Thoracic aorta (tissue), 2 donors: ENCODE measurements around the gene INPP4B. TPM values are rescaled to one million over a fixed set of nuclear protein-coding genes. Genes with fewer than 3 reads are reported as not detected.

Source experiments
- ATAC-seq: fragments of 150-250 bp; one replicate; pipeline ENCODE4 v1.8.0; 2017; ENCODE audit warnings: low read depth; ENCODE audit not compliant: insufficient number of reproducible peaks, low FRiP score
- DNase-seq: peaks from one replicate; pipeline ENCODE4 v3.0.0-alpha.2; 2020; ENCODE audit warnings: low spot score
- H3K27ac ChIP-seq, 2 donors: fragments of 200-600 bp; sonication (generic); 1 replicate in 1 of 2; 2 replicates in 1 of 2; pipeline ENCODE4 v1.5.1; 2016; ENCODE audit warnings: mild to moderate bottlenecking in 2 of 2, moderate library complexity in 2 of 2
- H3K27me3 ChIP-seq: fragments of 200-600 bp; sonication (generic); replicated peaks from 2 replicates; pipeline ENCODE4 v1.6.0; 2016; ENCODE audit warnings: mild to moderate bottlenecking; ENCODE audit not compliant: insufficient read depth
- H3K36me3 ChIP-seq: fragments of 200-600 bp; sonication (generic); one replicate; pipeline ENCODE4 v1.5.1; 2016
- H3K4me1 ChIP-seq, 2 donors: fragments of 200-600 bp; sonication (generic); 1 replicate in 1 of 2; 2 replicates in 1 of 2; pipeline versions ENCODE4 v1.5.1 to v1.6.0; 2016; ENCODE audit warnings: low read depth in 2 of 2, mild to moderate bottlenecking in 1 of 2; ENCODE audit not compliant: control insufficient read depth in 1 of 2
- H3K4me3 ChIP-seq: fragments of 200-600 bp; sonication (generic); 2 replicates; pipeline ENCODE4 v1.5.1; 2016; ENCODE audit warnings: mild to moderate bottlenecking
- H3K9me3 ChIP-seq: fragments of 200-600 bp; sonication (generic); 2 replicates; pipeline ENCODE4 v1.5.1; 2016
- total RNA-seq, 2 donors: library from RNA; depleted of rRNA; stranded (reverse); fragments of >200 nt; gene quantifications; one replicate each; pipeline versions ENCODE4 v1.1.0 to v1.2.3, GENCODE V29; 2016
- TF ChIP-seq, protein P1 (sequence below): fragments of 200-600 bp; sonication (generic); IDR thresholded peaks from one replicate; pipeline ENCODE4 v1.5.1; 2019; ENCODE audit warnings: antibody characterized with exemption

The INPP4B gene
- total RNA-seq, 2 donors from 2014 or later, result 21.1 to 30.4 TPM

DNA sequence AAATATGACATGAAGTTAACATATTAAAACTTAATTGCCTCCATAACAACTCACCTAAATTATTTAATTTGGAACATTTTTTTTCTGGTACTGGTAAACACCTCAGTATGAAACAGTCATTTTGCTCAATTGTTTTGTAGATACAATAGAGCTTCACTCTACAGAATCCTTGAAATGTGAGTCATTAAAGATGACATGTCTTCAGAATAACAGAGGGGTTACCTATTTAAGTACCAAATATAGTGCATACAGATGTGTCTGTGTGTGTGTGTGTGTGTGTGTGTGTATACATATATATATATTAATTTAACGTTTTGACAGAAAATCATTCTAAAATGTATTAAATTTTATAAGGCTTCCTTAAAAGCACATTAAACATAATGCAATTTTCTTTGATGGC, 297.6 kb downstream of the INPP4B start:
- DNase-seq (no peak), ATAC-seq (no peak)
- TF ChIP-seq, protein P1, sequence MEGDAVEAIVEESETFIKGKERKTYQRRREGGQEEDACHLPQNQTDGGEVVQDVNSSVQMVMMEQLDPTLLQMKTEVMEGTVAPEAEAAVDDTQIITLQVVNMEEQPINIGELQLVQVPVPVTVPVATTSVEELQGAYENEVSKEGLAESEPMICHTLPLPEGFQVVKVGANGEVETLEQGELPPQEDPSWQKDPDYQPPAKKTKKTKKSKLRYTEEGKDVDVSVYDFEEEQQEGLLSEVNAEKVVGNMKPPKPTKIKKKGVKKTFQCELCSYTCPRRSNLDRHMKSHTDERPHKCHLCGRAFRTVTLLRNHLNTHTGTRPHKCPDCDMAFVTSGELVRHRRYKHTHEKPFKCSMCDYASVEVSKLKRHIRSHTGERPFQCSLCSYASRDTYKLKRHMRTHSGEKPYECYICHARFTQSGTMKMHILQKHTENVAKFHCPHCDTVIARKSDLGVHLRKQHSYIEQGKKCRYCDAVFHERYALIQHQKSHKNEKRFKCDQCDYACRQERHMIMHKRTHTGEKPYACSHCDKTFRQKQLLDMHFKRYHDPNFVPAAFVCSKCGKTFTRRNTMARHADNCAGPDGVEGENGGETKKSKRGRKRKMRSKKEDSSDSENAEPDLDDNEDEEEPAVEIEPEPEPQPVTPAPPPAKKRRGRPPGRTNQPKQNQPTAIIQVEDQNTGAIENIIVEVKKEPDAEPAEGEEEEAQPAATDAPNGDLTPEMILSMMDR, result no peak
- Histone ChIP-seq H3K36me3 (no peaks in the 10 kb centered on the region), H3K4me1 (peaks cover 0 to 7% of the 10 kb centered on the region in 2 donors), H3K27ac (no peak overlapping the region), H3K9me3 (no peaks in the 10 kb centered on the region), H3K4me3 (no peak overlapping the region), H3K27me3 (no peaks in the 10 kb centered on the region)

DNA sequence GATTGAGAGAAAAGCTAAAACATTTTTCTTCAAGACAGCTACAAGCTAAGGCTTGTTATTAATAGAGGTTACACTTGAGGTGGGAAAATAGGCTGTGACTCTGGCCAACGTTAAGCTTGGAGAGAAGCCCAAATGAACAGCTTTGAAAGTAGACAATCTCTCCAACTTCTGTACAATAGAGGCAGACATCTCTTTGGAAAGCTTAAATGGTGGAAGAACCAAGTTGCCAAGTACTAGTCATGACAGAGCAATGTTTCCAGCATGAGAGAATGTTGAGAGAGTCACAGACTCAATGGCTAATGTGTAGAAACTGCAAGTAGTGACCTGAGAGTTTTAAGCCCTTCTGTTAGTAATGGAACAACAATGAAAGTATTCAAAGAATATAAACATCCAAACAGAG, 298.1 kb downstream of the INPP4B start:
- no peak overlapping the region for H3K27ac ChIP-seq
- ATAC-seq, result no peak
- H3K4me1 ChIP-seq, result peaks cover 0 to 7% of the 10 kb centered on the region in 2 donors
- no peak overlapping the region for H3K4me3 ChIP-seq
- no peak for DNase-seq
- TF ChIP-seq, protein P1, result no peak
- no peaks in the 10 kb centered on the region for H3K27me3 ChIP-seq
- H3K9me3 ChIP-seq, result no peaks in the 10 kb centered on the region
- no peaks in the 10 kb centered on the region for H3K36me3 ChIP-seq

DNA sequence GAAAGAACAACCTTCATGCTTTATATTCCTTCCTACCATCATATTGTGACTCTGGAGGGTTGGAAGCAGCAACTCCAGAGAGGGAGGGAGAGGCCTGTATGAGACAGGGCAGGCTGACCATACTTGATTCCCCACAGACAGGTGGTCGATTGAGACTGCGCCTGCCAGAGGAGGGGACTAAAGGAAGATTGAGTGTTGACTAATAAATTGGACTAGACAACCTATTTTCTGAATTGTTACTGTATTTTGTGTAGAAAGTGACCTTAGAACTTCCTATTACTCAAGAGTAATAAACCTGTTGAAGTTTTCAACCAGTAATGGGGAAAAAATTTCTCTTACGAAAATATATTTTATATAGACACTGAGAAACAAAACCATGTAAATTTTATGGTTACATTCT, 301.5 kb downstream of the INPP4B start:
- DNase-seq, result no peak
- peaks cover 0 to 7% of the 10 kb centered on the region in 2 donors for H3K4me1 ChIP-seq
- no peaks in the 10 kb centered on the region for H3K9me3 ChIP-seq
- H3K27ac ChIP-seq, result no peak overlapping the region
- H3K36me3 ChIP-seq, result no peaks in the 10 kb centered on the region
- ATAC-seq, result no peak
- no peak overlapping the region for H3K4me3 ChIP-seq
- H3K27me3 ChIP-seq, result no peaks in the 10 kb centered on the region
- TF ChIP-seq, protein P1, result no peak

DNA sequence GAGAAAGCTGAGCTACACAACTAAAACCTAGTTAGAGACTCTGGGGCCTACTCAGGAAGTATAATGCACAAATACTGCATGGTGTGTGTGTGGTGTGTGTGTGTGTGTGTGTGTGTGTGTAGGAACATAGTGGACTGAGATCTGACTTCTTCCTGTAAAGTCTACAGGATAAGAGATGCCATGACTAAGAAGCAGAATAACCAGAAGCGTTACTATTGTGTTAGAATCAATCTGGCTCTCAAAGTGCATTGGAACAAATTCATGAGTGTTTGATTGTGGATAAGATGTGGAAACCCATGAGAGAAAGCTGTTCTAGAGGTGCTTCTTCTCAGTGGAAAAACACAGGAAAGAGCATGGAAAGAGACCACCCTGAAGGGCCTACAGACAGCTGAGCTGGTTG, 302.1 kb downstream of the INPP4B start:
- no peaks in the 10 kb centered on the region for H3K27me3 ChIP-seq
- H3K9me3 ChIP-seq, result no peaks in the 10 kb centered on the region
- peaks cover 0 to 7% of the 10 kb centered on the region in 2 donors for H3K4me1 ChIP-seq
- H3K36me3 ChIP-seq, result no peaks in the 10 kb centered on the region
- ATAC-seq (no peak), DNase-seq (no peak)
- no peak overlapping the region for H3K4me3 ChIP-seq
- TF ChIP-seq, protein P1, result no peak
- no peak overlapping the region for H3K27ac ChIP-seq

DNA sequence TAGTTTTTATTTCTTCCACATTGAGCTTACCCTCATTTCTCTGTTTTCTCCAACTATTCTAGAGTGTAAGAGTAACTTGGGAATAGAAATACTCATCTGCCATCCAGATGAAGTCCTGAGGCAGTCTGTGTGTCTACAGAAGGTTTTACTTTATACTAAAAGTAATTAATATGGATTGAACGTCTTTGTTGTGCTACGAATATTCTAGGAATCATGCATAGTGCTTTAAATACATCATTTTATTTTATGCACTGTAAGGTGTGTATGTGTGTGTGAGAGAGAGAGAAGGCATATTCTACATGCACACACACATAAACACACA, 305.7 kb downstream of the INPP4B start:
- Histone ChIP-seq H3K27ac (no peak overlapping the region), H3K9me3 (no peaks in the 10 kb centered on the region), H3K4me3 (no peak overlapping the region), H3K4me1 (no peaks in the 10 kb centered on the region), H3K27me3 (no peaks in the 10 kb centered on the region), H3K36me3 (no peaks in the 10 kb centered on the region)
- ATAC-seq (no peak), DNase-seq (no peak)
- TF ChIP-seq, protein P1, result no peak
